ENCODE data around the gene SFTPB. TPM values are rescaled to one million over a fixed set of nuclear protein-coding genes. Genes with fewer than 3 reads are reported as not detected.
"Not testable (repeated sequence)": the region's sequence is repeated elsewhere in the genome, so short reads cannot be mapped to it uniquely, and the experiment has no call there.

The SFTPB gene
- total RNA-seq, 3 donors from 2014 or later, result 3.7 TPM; not detected in 2

GRCh38 chr2:85619617-85620016 is 48.4 kb downstream of the SFTPB start:
- TF ChIP-seq POLR2A (IDR thresholded peaks at IDR 0.05) (no peak), POLR2AphosphoS5 (IDR thresholded peaks at IDR 0.05) (no peak), CTCF (IDR thresholded peaks at IDR 0.05) (no peak)
- Histone ChIP-seq H3K27me3 (no peaks in the 10 kb centered on the region), H3K4me1 (peaks cover 0 to 5% of the 10 kb centered on the region in 2 donors), H3K4me3 (no peak overlapping the region), H3K9me3 (no peaks in the 10 kb centered on the region), H3K36me3 (peaks cover 4% of the 10 kb centered on the region), H3K27ac (no peak overlapping the region)
- no peak for DNase-seq (ENCODE audit: low spot score in 2 of 2)
- intact Hi-C loops (cut with DNase I; ENCODE audit: low total_unique reads), result no loop called here

GRCh38 chr2:85617723-85618122 is 50.3 kb downstream of the SFTPB start:
- H3K9me3 ChIP-seq; H3K4me1 ChIP-seq; DNase-seq (ENCODE audit: low spot score in 2 of 2); H3K27me3 ChIP-seq; H3K27ac ChIP-seq; intact Hi-C loops (cut with DNase I; ENCODE audit: low total_unique reads); H3K36me3 ChIP-seq: not testable (repeated sequence)
- H3K4me3 ChIP-seq, result peak overlapping the region in 1 of 3 donors; percentile 92

GRCh38 chr2:85615413-85615728 is 52.6 kb downstream of the SFTPB start:
- peak overlapping the region in 2 of 3 donors; percentile 87 to 92 for H3K4me3 ChIP-seq
- H3K4me1 ChIP-seq, result peaks cover 0 to 5% of the 10 kb centered on the region in 2 donors
- no peaks in the 10 kb centered on the region for H3K27me3 ChIP-seq
- H3K9me3 ChIP-seq, result no peaks in the 10 kb centered on the region
- no peaks in the 10 kb centered on the region for H3K36me3 ChIP-seq
- TF ChIP-seq POLR2AphosphoS5 (IDR thresholded peaks at IDR 0.05), result no peak
- no peak for TF ChIP-seq POLR2A (IDR thresholded peaks at IDR 0.05)
- no peak for TF ChIP-seq CTCF (IDR thresholded peaks at IDR 0.05)
- peak overlapping the region; percentile 84 to 86 for H3K27ac ChIP-seq
- DNase-seq (ENCODE audit: low spot score in 2 of 2), result no peak
- intact Hi-C loops (cut with DNase I; ENCODE audit: low total_unique reads), result loop anchor here (2.0 kb wide), 1 partner anchor 93 kb away; no protein-coding TSS in a partner anchor

- not testable (repeated sequence) for H3K36me3 ChIP-seq; H3K27me3 ChIP-seq; H3K4me3 ChIP-seq; H3K9me3 ChIP-seq; H3K4me1 ChIP-seq; DNase-seq (ENCODE audit: low spot score in 2 of 2); H3K27ac ChIP-seq
- intact Hi-C loops (cut with DNase I; ENCODE audit: low total_unique reads), result loop anchor here (2.0 kb wide), 1 partner anchor 94 kb away; no protein-coding TSS in a partner anchor
Measured at GRCh38 chr2:85614757-85615156, 53.2 kb downstream of the SFTPB start.

GRCh38 chr2:85613717-85614515 is 54.1 kb downstream of the SFTPB start:
- peaks cover 0 to 8% of the 10 kb centered on the region in 2 donors for H3K4me1 ChIP-seq
- DNase-seq (ENCODE audit: low spot score in 2 of 2), result no peak
- intact Hi-C loops (cut with DNase I; ENCODE audit: low total_unique reads), result loop anchor here (2.0 kb wide), 1 partner anchor 95 kb away; no protein-coding TSS in a partner anchor

More at GRCh38 chr2:85613717-85614515, 54.1 kb downstream of the SFTPB start:
- no peak overlapping the region for H3K27ac ChIP-seq
- H3K27me3 ChIP-seq, result no peaks in the 10 kb centered on the region
- no peaks in the 10 kb centered on the region for H3K9me3 ChIP-seq
- no peaks in the 10 kb centered on the region for H3K36me3 ChIP-seq
- no peak overlapping the region for H3K4me3 ChIP-seq
- no peak for TF ChIP-seq POLR2A (IDR thresholded peaks at IDR 0.05)
- TF ChIP-seq CTCF (IDR thresholded peaks at IDR 0.05), result no peak
- no peak for TF ChIP-seq POLR2AphosphoS5 (IDR thresholded peaks at IDR 0.05)
